ENCODE measurements around the gene SOX6.

SOX6 gene

DNA sequence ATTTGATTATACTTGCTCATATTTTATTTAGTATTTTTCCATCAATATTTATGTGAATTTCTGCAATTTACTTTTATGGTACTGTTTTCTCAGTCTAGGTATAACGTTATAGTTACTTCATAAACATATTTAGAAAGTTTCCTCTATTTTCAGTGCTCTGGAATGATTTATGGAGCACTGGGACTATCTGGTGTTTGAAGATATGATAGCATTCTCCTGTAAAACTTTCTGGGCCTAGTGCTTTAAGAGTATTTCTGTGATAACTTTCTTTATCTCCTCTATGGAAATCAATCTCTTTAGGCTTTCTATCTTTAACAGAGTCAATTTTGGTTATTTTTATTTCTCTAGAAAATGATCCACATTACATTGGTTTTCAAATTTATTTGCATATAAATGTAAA lies 85.1 kb downstream of the SOX6 start:
- no peak for DNase-seq (ENCODE audit: low read depth)

- DNase-seq (ENCODE audit: low read depth) = no peak
These were observed 90.3 kb downstream of the SOX6 start for GRCh38 chr11:16266021-16266420.

DNA sequence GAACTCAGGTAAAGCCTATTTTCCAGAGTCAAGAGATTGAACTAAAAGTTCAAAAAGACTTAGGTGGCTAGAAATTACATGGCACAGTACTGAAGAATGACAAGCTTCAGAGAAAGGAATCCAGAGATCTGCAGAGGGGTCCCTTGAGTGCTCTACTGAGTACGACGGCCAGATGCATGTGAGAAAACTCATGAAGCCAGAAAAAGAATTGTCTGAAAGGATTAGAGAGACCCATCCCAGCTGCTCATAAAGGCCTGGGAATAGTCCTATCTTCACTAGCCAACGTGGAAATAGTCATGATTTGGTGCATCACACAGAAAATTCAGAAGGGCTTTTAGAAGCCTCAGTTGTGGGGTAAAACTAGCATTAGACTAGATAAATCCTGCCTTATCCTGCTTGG lies 91.3 kb downstream of the SOX6 start:
- DNase-seq (ENCODE audit: low read depth) = no peak

GRCh38 chr11:16262645-16262955 lies 93.7 kb downstream of the SOX6 start:
- no peak for DNase-seq (ENCODE audit: low read depth)

DNA sequence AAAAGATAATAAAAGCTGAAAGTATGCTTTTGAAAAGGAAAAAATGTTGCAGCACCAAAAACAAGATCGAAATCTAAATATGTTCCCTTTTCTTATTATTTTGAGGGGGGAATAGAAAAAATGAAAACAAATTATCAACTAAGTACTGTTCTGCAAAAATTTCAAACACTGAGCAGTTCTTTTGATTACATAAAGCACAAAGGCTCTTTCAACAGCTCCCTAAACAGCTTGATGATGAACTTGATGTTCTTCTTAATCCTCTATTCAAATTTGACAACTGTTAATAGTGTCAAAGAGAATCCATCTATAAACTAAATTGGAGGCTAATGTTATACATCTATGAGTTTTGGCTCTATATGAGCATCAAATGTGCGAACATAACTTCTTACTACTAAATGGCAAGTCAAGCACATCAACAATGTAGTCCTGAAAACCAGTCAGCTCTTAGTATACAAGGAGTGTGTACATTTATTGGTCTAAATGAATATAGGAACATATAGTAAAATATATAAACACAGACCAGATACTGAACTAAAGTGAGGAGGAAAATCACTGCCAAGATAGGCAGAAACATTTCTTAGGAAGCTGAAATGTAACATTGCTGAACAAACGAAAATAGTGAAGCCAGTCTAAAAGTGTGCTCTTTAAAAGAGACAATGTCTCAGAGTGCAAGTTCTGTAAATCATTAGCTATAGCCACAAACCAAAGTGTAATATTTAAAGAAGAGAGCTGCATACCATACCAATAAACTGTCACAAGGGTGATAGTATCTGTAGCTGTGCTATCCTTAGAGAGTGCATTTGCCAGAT lies 94.3 kb downstream of the SOX6 start:
- no peak for DNase-seq (ENCODE audit: low read depth)

DNA sequence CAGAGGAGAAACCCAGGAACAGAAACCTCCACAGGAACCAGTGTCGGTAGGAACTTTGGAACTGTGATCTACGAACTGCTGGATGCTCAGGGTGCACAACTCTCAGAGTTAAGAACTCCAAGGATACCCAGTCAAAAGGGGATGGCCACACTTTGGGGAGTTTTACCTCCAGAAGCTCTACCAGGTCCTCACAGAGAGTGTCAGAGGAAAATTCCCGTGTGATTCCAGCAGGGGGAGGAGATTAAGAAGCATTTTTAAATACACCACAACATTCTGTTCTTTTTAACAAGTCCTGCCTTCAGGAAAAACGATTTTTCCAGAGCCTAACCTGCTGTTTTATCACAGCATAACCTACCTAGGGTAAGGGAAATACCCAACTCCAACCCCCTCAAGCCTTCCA lies 104.0 kb downstream of the SOX6 start:
- DNase-seq (ENCODE audit: low read depth) = no peak

DNA sequence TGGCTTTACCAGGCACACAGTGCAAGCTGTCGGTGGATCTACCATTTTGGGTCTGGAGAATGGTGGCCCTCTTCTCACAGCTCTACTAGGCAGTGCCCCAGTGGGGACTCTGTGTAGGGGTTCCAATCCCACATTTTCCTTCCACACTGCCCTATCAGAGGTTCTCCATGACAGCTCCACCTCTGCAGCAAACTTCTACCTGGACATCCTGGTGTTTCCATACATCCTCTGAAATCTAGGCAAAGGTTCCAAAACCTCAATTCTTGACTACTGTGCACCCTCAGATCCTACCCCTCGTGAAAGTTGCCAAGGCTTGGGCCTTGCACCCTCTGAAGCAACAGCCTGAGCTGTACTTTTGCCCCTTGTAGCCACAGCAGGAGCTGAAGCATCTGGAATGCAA lies 108.1 kb downstream of the SOX6 start:
- no peak for DNase-seq (ENCODE audit: low read depth)

- DNase-seq (ENCODE audit: low read depth) = no peak
These were observed 113.5 kb downstream of the SOX6 start for GRCh38 chr11:16242806-16243205.

DNA sequence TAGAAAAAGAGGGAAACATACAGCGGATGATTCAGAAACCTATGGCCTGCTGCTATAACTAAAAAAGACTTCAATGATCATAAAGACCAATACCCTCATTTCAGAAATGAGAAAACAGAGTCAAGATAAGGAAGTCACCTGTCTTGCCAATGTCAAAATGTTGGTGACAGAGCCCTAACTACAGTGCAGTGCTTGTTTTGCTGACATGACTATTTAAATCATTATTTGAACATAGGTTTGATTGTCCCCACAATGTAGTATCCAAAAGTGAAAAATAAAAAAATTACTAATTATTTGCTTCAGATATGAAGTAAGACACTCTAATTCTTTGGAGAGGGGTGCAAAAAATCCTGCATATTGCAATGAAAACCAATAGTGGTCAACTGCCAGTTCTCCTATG lies 115.7 kb downstream of the SOX6 start:
- no peak for DNase-seq (ENCODE audit: low read depth)

DNA sequence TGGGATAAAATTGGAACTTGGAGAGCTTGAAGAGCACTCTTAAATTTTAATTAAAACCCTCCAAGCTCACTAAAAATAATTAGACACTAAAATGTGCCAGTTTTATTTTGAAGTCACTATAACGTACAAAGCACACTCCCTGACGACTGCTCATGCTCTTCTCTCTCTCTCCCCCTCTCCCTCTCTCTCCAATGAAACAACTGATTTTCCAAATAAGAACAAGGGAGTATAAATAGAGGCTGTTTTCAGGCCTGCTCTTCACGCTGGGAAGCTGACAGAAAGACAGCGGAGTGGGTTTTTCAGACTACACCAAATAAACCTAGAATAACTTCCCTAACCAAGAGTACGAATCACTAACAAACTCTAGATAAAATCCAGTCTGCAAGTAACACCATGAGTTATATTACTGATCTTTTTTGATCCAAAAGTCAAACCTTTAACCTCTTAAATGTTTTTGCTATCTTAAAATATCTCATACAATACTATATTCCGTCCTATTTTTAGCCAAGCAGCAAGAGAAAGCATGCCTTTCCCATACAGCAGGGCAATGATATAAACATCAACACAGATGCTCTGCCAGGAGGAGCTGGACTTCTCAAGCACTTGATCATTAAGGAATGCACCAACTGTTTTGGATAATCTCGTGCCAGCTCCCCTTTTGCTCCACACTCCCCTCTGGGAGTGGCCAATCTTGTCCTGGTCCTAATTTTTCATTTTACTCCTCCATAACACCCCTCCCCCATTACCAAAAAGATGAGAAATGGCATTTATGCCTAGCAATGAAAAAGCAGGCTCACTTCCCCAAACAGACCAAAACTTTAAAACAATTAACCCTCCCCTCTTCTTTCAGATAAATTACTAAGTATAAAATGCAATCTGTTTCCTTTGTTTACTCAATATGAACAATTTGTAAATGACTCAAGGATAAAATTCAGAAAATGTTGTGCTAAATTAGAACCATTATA lies 116.9 kb downstream of the SOX6 start:
- DNase-seq (ENCODE audit: low read depth) = no peak

GRCh38 chr11:16226245-16226644 lies 130.1 kb downstream of the SOX6 start:
- no peak for DNase-seq (ENCODE audit: low read depth)

- no peak for DNase-seq (ENCODE audit: low read depth)
These were observed 130.7 kb downstream of the SOX6 start for GRCh38 chr11:16225623-16226022.

GRCh38 chr11:16223558-16223957 lies 132.8 kb downstream of the SOX6 start:
- no peak for DNase-seq (ENCODE audit: low read depth)

DNA sequence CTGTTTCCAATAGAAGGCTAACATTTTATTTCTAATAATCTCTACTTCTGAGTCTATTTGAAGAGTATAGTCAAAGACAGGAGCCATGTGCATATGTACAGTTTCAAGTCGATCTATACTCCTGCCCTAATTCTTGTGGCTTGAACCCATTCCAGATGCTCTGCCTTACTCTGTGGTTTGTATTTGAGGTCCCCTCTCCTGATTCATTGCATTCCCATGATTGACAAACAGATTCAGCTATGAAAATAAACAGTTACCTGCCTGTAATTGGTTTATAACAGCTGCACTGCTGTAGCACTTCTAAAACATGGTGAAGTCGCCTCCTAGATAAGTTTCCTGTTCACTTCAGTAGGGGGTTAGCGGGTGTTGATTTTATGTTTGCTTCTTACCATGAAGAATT lies 138.7 kb downstream of the SOX6 start:
- DNase-seq (ENCODE audit: low read depth) = no peak

GRCh38 chr11:16216831-16217230 lies 139.5 kb downstream of the SOX6 start:
- DNase-seq (ENCODE audit: low read depth) = no peak

DNA sequence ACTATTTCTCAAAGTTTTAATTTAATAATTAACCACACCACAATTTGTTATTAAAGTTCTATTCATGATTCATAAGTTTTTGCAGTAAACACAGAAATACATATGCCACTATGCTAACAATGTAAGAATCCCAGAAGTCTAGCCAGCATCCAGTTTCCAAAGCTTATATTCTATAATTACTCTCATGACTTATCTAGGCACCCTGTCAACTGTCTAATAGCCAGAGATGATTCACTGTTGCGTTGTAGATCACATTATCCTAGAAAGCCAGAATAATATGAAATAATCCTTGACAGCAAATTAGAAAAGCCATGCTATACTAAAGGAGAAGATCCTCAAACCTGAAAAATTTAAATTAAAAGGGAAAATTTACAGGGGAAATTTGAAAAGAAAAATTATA lies 141.0 kb downstream of the SOX6 start:
- no peak for DNase-seq (ENCODE audit: low read depth)

GRCh38 chr11:16211407-16211806 lies 144.9 kb downstream of the SOX6 start:
- no peak for DNase-seq (ENCODE audit: low read depth)

GRCh38 chr11:16204261-16204660 lies 152.1 kb downstream of the SOX6 start:
- DNase-seq (ENCODE audit: low read depth) = no peak

DNA sequence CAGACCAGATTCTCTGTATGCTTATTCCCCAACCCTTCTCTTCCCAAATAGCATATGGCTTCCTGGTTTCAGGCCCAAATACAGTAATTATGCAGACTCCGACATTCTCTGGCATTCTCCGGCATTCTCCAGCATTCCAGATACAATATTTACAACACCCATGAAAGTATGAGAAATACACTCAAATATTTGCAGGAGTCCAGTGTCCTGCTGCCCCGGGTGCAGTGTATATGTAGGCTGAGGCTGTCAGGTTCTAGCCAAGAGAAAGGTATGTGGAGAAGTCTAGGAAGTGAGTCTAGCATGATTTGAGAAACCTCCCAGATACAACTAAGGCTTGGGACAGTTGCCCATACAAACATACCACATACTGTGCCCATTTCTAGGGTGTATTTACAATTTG lies 160.7 kb downstream of the SOX6 start:
- no peak for DNase-seq (ENCODE audit: low read depth)

DNA sequence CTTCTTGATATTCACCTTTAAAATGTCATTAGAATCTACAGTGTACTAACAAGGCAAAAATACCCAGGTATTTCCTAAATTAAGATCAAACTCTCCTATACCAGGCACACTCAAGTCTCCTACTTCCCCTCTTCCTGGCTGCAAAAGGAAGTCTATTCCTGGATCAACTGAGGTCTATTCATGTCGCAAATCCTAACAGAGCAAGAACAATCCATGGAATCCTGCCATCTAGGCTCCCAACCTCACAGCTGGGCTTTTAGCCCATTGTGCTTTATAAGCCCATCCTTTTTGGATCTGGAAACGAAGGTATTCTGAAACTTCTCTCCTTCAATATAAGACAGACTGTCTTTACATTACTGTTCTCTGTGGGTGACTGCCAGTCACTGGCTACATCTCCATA lies 161.8 kb downstream of the SOX6 start:
- no peak for DNase-seq (ENCODE audit: low read depth)

DNA sequence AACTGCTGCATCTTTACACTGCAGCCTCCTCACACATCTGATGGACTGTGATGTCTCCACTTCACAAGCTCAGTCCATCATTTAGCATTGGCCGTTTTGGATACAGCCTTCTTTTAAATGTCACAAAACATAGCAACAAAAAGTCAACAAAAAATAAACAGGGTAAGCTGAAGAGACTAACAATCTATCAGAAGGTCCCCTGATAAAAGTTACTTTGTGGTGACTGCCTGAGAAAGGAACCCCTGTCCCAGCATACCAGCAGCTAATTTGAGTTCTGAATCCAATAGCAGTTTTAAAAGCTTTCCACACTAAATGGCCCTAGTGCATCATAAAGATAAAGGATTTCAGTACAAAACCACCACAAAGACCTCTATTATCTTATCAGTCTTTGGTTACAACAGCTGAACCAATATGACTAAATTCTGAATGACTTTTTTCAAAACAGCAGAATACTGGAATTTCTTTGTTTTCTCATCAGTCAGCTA lies 162.4 kb downstream of the SOX6 start:
- DNase-seq (ENCODE audit: low read depth) = no peak

- no peak for DNase-seq (ENCODE audit: low read depth)
These were observed 164.5 kb downstream of the SOX6 start for GRCh38 chr11:16191868-16192240.

GRCh38 chr11:16191212-16191867 lies 165.0 kb downstream of the SOX6 start:
- no peak for DNase-seq (ENCODE audit: low read depth)
